GM21390 (cell line): Measurements from ENCODE around the gene PDLIM1.

Experiments used
- ATAC-seq: cut with Tn5 transposase; IDR thresholded peaks from one replicate; pipeline ENCODE4 v1.9.1; 2021; ENCODE audit not compliant: unreplicated experiment

Gene PDLIM1

GRCh38 chr10:95266674-95267095, 24.1 kb downstream of the PDLIM1 start:
- peak; percentile 76 for ATAC-seq

GRCh38 chr10:95265572-95265971, 25.2 kb downstream of the PDLIM1 start:
- ATAC-seq = no peak

DNA sequence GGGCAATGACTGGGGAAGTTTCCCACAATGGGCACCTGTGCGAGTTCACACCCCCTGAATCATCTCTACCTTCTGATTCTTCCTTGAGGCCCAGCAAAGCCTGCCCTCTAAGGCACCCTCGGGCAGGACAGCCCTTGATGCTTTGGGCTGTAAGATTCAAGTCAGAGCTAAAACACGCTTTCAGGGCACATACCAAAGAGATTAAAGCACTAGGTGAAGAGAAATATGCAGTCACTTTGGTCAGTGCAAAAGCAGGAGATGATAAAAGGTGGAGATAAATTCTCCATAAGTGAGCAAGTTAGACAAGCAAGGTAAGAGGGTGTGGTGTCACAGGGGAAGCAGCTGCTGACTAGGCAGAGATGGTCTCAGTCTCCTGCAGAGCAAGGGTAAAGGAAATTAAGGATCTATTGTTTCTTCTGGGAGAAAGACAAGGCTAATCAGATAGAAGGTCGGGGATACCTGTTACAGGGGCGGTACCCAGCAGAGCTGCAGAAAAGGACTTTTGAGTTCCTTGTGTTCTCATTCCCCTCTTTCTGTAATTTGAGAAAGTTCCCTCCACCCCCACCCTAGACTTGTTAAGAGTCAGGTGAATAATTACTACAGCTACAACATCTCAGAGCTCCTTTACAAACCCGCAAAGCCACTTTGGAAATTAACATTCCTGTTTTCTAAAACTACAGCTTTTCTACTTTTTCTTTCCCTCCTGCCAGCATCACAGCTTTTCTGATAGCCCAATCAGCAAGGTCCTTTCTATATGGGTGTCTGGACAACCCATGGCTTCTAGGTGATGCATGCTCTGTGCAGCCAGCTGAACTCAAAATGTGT, 26.4 kb downstream of the PDLIM1 start:
- no peak for ATAC-seq

GRCh38 chr10:95263864-95264226, 27.0 kb downstream of the PDLIM1 start:
- no peak for ATAC-seq

- no peak for ATAC-seq
Measured at GRCh38 chr10:95262763-95263518, 27.9 kb downstream of the PDLIM1 start.

DNA sequence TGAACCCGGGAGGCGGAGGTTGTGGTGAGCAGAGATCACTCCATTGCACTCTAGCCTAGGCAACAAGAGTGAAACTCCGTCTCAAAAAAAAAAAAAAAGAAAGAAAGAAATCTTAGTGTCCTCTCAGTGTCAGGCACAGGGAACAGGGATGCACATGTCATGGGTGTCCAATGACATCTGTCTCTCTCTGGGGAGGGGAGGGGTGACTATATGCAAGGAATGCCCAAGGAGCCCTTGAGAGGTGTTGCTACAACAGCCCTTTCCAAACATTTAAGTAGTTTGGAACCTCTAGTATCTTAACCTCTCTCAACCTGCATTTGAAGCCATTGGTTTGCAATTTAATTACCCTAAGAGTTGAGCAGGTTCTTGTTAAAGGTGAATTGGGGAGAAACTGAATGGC, 28.9 kb downstream of the PDLIM1 start:
- no peak for ATAC-seq

DNA sequence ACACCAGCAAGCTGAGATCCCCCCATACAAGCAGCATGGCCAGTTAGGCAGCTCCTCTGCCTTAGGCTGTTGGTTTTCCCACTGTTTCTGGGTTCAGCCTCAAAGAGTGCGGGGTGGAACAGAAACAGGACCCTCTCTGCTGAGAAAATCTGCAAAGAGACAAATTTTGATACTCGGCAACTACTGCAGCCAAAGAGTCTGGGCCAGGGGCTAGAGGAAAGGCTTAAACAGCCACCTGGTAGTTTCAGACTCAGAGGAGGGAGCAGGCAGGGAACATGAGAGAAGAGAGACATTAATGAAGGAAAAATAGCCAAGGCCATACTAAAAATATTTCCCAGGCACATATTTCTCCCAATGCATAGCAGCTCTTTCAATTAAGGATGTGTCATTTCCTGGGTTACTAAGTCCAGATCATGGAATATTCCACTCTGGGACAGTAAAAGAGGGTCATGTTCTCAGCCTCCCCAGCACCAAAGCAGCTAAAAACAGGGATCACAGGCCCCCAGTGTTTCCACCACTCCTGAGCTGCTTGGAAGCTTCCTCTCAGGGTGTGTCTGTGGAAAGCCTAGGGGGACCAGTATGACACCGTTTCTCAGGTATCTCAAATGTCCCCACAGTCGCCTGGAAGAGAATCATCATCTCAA, 29.8 kb downstream of the PDLIM1 start:
- ATAC-seq = no peak

- peak; percentile 59 for ATAC-seq
Measured at GRCh38 chr10:95260397-95260881, 30.4 kb downstream of the PDLIM1 start.

DNA sequence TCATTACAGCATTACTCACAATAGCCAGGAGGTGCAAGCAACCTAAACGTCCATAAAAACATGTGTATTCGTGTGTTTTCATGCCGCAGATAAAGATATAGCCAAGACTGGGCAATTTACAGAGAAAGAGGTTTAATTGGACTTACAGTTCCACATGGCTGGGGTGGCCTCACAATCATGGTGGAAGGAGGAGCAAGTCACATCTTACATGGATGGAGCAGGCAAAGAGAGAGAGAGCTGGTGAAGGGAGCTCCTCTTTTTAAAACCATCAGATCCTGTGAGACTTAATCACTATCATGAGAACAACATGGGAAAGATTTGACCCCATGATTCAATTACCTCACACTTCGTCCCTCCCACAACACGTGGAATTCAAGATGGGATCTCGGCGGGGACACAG, 33.0 kb downstream of the PDLIM1 start:
- no peak for ATAC-seq

DNA sequence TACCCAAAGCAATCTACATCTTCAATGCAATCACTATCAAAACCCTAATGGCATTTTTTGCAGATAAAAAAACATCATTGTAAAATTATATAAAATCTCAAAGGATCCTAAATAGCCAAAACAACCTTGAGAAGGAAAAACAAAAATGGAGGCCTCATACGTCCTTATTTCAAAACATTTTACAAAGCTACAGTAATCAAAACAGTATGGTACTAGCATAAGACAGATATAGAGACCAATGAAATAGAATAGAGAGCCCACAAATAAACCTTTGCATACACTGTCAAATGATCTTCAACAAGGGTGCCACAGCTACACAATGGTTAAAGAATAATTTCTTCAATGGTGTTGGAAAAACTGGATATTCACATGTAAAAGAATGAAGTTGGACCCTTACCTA, 34.5 kb downstream of the PDLIM1 start:
- ATAC-seq = no peak

- peak; percentile 55 for ATAC-seq
Measured at GRCh38 chr10:95254629-95255028, 36.2 kb downstream of the PDLIM1 start.

GRCh38 chr10:95253686-95254085, 37.1 kb downstream of the PDLIM1 start:
- no peak for ATAC-seq

DNA sequence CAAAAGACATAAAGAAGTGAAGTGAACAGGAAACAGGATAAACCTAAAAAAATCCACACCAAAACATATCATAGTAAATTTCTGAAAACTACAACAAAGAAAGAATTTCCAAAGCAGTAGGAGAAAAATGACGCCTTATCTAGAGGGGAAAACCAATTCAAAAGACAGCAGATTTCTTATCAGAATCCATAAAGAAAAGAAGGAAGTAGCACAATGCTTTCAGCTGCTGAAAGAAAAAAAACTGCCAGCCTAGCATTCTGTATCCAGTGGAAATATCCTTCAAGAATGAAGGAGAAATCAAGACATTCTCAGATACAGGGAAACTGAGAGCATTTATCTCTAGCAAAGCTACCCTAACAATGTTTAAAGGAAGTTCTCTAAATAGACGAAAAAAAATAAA, 37.8 kb downstream of the PDLIM1 start:
- no peak for ATAC-seq

DNA sequence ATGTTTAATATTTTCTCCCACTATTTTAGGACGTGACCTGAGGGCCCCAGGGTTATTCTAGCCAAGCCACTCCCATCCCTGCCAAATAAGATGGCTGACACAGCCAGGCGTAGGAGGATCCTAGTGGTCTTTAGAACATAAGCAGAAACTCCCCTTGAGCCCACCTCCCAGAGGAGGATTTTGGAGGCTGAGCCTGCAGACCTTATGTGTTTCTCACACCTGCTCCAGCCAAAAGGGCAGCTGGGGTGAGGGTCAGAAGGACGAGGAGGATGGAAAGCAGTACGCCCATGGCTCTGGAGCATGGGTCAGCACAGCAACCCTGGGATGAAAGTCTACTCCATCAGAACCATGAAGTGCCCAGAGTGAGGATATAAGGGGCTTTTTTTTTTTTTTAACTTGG, 39.9 kb downstream of the PDLIM1 start:
- no peak for ATAC-seq

GRCh38 chr10:95249467-95249866, 41.3 kb downstream of the PDLIM1 start:
- no peak for ATAC-seq

- ATAC-seq = no peak
Measured at GRCh38 chr10:95248989-95249388, 41.8 kb downstream of the PDLIM1 start.

- no peak for ATAC-seq
Measured at GRCh38 chr10:95247881-95248583, 42.8 kb downstream of the PDLIM1 start.

DNA sequence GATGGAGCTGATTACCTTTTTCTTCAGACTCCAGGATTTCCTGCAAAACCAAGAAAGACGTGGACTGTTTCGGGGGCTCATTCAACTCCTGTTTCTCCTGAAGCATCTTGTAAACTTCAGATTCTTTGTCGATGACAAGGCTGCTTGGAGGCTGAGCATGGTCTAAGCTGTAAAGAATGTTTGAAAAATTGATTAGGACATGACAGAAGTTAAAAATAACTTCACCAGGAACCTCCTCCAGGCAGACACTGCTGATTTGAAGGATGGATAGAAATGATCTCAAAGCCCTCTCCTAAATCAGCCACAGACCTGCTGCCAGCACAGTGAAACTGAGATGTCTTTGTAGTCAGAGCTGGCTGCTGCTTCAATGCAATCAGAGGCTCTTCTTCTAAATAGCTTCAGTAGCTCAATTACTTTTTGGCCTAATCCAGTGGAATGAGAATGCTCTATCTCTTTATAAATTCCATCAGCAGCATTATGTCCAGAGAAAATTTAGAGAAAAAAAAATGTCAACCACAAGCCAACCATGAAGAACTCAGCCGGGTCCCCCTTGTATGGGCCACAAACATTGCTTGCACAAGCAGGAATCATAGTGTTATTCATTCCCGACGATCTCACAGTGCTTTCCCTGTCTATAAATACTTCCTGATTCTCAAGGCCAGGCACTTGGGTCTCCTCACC, 43.5 kb downstream of the PDLIM1 start:
- no peak for ATAC-seq

DNA sequence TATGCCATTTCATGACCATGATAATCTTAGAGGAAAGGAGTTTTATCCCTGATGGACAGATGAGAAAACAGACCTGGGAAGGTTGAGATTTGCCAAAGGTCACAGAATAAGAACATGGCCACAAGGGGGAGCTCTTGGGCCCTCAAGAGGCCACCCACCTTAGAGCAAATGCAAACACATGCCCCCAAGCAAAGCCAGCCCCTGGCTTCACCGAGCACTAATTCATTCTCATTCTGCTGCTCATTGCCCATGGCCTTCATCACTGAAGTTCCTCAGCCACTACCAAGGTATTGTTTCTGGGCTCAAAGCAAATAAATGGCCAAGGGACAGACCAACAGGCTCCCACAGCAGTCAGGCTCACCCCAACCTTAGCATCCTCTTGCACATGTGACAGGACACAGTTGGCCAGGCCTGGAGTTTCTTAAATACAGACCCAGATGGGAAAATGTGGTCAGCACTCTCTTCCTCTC, 44.2 kb downstream of the PDLIM1 start:
- peak; percentile 32 for ATAC-seq

DNA sequence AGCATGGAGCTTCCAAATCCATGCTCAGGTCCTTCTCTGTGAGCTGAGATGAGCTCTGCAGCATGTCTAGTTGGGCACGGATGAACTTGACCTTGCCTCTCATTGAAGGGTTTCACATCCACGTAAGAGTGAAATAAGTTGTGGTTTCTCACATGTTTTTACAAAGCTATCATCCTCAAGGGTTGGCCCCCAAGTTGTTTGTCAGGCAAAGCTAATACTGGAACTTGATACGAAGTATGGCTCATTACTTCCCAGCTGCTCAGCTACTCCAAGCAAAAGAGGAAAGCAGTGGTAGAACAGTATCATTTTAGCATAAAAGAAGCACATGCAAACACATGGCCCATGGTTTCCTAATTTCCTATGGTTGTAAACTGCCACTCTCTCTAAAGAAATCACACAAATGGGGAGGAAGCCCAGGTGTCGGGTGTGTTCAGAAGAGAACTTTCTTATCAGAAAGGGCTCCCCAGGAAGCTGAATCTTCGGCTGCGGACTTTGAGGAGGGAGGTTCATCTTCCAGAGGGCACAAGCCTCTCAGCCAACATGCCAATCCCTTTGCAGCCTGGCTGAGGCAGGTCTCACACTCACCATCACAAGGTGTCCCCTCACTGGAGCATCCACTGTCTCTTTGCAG, 45.3 kb downstream of the PDLIM1 start:
- peak; percentile 88 for ATAC-seq
